Colonic mucosa (tissue), 4 donors: ENCODE data around the gene RBBP7. TPM values are rescaled to one million over a fixed set of nuclear protein-coding genes. Genes with fewer than 3 reads are reported as not detected.

Experiments
- DNase-seq: peaks from one replicate; pipeline ENCODE4 v3.0.0-alpha.2; 2020
- H3K27ac ChIP-seq: fragments of 200-600 bp; one replicate; pipeline ENCODE4 v1.8.0; 2021
- H3K27me3 ChIP-seq: fragments of 200-600 bp; one replicate; pipeline ENCODE4 v1.8.0; 2021
- H3K36me3 ChIP-seq: fragments of 200-600 bp; one replicate; pipeline ENCODE4 v1.8.0; 2021
- H3K4me1 ChIP-seq: fragments of 200-600 bp; one replicate; pipeline ENCODE4 v1.8.0; 2021; ENCODE audit warnings: mild to moderate bottlenecking
- H3K4me3 ChIP-seq: fragments of 200-600 bp; one replicate; pipeline ENCODE4 v1.8.0; 2021
- H3K9ac ChIP-seq, 2 donors: one replicate each; pipeline ENCODE4 v1.7.0; 2013; ENCODE audit warnings: control low read depth in 2 of 2, low read depth in 2 of 2, low read length in 2 of 2
- H3K9me3 ChIP-seq: fragments of 200-600 bp; one replicate; pipeline ENCODE4 v1.8.0; 2021
- CTCF ChIP-seq: fragments of 200-600 bp; IDR thresholded peaks from one replicate; pipeline ENCODE4 v1.8.0; 2022; ENCODE audit warnings: antibody characterized with exemption, mild to moderate bottlenecking
- intact Hi-C: fragments of 100-400 bp; cut with DNase I; formaldehyde crosslinking; loops from one replicate; pipeline ENCODE4 v1.14.1; 2022
- total RNA-seq, 2 donors: library from RNA; stranded (reverse); fragmentation: NEBNext Ultra II Directional in 1 of 2; extraction: Animal tissue kit (Norgen Biotek cat#: 25700) in 1 of 2; gene quantifications; one replicate each; pipeline ENCODE4 v1.2.1, GENCODE V29; 2021
- donor health status: healthy.
- donor health status: DM: no; HTN: no; CAD: no.
- donor health status: DM: no; HTN: no; CAD: no.

Gene RBBP7
- total RNA-seq, 2 donors from 2014 or later: 89.3 to 112 TPM

GRCh38 chrX:16796298-16796697, 73.9 kb downstream of the RBBP7 start:
- no peak for DNase-seq
- Histone ChIP-seq H3K27ac (no peak overlapping the region), H3K4me3 (no peak overlapping the region), H3K4me1 (no peaks in the 10 kb centered on the region), H3K9me3 (no peaks in the 10 kb centered on the region), H3K27me3 (no peaks in the 10 kb centered on the region), H3K9ac (no peak overlapping the region), H3K36me3 (no peaks in the 10 kb centered on the region)
- intact Hi-C loops: no loop called here
- TF ChIP-seq CTCF: no peak

Other genes with a start within 250 kb of the RBBP7 start
- not detected for gene S100G, start 220.2 kb downstream of the RBBP7 start, total RNA-seq
- gene CTPS2, start 157.7 kb downstream of the RBBP7 start, total RNA-seq: 10 to 100 TPM; 17.7 to 18.9 TPM
- gene SYAP1, start 150.8 kb downstream of the RBBP7 start, total RNA-seq: 10 to 100 TPM; 45.8 to 63.5 TPM
- gene TXLNG, start 83.9 kb downstream of the RBBP7 start, total RNA-seq: 10 to 100 TPM in 1 of 2 donors, 1 to 10 TPM in 1; 8.8 to 11.3 TPM
- 10 to 100 TPM; 17.6 to 22.7 TPM for gene REPS2, start 76.3 kb upstream of the RBBP7 start, total RNA-seq